ENCODE measurements around the gene SH3TC1.

SH3TC1 gene

DNA sequence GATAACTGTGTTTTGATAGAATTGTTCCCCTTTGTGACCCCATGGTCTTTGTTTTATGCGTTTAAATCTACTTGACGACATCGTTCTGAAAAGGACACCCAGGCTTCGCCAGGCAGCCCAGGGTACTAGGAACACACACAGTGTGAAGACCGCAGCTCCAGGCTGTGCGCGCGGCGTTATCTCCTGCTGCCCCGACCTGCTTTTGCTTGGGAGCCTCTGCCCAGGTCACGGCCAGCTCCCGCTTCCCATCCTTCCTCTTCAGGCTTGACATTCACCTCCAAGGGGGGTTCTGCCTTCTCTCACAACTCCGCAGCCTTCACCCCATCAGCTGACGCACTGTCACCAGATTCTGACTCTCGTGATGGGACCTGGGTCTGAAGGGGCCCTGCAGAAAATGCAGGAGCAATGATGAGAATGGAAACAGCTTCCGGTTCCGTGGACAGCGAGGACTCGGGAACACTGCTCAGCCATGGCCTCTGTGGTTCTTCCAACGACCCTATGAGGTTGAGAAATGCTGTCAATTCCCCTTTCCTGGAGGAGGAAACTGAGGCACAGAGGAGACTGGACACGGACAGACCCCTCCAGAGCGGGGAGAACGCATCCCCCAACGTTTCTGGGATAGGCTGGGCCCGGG is 69.9 kb downstream of the SH3TC1 start:
- DNase-seq: no peak
- Mint-ChIP-seq H3K27ac (no peak overlapping the region), H3K4me1 (peaks cover 50% of the 10 kb centered on the region), H3K36me3 (ENCODE audit: low read depth) (no peaks in the 10 kb centered on the region), H3K4me3 (peak overlapping the region; percentile 62), H3K9me3 (no peaks in the 10 kb centered on the region), H3K27me3 (ENCODE audit: low read depth, poor library complexity) (peaks cover 25% of the 10 kb centered on the region)
- TF ChIP-seq, protein P1, sequence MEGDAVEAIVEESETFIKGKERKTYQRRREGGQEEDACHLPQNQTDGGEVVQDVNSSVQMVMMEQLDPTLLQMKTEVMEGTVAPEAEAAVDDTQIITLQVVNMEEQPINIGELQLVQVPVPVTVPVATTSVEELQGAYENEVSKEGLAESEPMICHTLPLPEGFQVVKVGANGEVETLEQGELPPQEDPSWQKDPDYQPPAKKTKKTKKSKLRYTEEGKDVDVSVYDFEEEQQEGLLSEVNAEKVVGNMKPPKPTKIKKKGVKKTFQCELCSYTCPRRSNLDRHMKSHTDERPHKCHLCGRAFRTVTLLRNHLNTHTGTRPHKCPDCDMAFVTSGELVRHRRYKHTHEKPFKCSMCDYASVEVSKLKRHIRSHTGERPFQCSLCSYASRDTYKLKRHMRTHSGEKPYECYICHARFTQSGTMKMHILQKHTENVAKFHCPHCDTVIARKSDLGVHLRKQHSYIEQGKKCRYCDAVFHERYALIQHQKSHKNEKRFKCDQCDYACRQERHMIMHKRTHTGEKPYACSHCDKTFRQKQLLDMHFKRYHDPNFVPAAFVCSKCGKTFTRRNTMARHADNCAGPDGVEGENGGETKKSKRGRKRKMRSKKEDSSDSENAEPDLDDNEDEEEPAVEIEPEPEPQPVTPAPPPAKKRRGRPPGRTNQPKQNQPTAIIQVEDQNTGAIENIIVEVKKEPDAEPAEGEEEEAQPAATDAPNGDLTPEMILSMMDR (IDR thresholded peaks at IDR 0.05): no peak

DNA sequence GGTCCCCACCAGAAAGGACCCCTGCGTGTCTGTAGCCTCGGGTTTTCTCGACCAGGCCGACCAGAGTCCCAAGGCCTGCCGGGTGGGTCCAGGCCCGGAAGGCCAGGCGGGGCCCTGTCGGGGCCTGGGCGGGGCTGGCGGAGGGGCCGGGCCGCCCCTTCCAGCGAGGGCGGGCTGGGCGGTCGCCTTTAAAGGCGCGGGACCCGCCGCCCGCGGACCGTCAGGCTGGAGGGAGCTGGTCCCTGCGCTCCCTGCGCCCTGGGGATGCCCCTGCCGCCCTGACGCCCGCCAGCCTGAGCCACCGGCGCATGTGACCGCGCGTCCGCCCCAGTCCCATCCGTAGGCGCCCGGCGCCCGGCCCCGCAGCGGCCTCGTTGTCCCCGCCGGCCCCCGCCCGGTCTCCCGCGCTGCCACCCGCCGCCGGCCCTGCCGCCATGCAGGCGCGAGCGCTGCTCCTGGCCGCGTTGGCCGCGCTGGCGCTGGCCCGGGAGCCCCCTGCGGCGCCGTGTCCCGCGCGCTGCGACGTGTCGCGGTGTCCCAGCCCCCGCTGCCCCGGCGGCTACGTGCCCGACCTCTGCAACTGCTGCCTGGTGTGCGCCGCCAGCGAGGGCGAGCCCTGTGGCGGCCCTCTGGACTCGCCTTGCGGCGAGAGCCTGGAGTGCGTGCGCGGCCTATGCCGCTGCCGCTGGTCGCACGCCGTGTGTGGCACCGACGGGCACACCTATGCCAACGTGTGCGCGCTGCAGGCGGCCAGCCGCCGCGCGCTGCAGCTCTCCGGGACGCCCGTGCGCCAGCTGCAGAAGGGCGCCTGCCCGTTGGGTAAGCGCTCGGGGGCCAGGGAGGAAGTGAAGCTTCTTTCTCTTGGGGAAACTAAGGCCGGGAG is 70.7 kb downstream of the SH3TC1 start, which contains the start of gene HTRA3:
HTRA3 (plus strand) TSS at position 220 of the 883 bp plus-strand sequence; CDS start at position 435, 215 bp downstream.
- TF ChIP-seq, protein P1 (IDR thresholded peaks at IDR 0.05): no peak
- no peak within 1 kb of the TSS for H3K27ac Mint-ChIP-seq
- DNase-seq: peak; percentile 69

DNA sequence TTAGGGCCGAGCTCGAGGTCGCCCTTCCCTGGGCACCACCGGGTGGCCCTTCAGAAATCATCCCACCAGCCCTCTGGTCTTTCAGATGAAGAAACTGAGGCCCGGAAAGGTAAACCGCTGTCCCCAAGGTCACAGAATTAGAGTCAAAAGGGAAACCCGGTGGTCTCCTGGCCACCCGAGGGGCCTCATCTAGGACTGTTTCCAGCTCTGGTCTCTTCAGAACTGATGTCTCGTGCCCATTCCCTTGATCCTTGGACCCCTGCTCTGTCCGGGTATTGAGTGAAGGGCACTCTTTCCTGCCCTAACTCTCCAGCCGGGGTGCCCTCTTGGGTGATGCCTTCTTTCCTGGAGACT is 71.3 kb downstream of the SH3TC1 start:
- peak overlapping the region; percentile 34 for H3K4me3 Mint-ChIP-seq
- TF ChIP-seq, protein P1 (IDR thresholded peaks at IDR 0.05): no peak
- H3K27me3 Mint-ChIP-seq (ENCODE audit: low read depth, poor library complexity): peaks cover 25% of the 10 kb centered on the region
- H3K27ac Mint-ChIP-seq: no peak overlapping the region
- no peaks in the 10 kb centered on the region for H3K9me3 Mint-ChIP-seq
- H3K4me1 Mint-ChIP-seq: peaks cover 51% of the 10 kb centered on the region
- no peak for DNase-seq
- no peaks in the 10 kb centered on the region for H3K36me3 Mint-ChIP-seq (ENCODE audit: low read depth)

More for the DNA sequence above, 70.7 kb downstream of the SH3TC1 start, which contains the start of gene HTRA3:
- Mint-ChIP-seq H3K4me1 (peaks cover 50% of the 10 kb centered on the region), H3K27me3 (ENCODE audit: low read depth, poor library complexity) (peaks cover 25% of the 10 kb centered on the region), H3K4me3 (peak within 1 kb of the TSS; percentile 62), H3K36me3 (ENCODE audit: low read depth) (no peaks in the 10 kb centered on the region), H3K9me3 (no peaks in the 10 kb centered on the region)

DNA sequence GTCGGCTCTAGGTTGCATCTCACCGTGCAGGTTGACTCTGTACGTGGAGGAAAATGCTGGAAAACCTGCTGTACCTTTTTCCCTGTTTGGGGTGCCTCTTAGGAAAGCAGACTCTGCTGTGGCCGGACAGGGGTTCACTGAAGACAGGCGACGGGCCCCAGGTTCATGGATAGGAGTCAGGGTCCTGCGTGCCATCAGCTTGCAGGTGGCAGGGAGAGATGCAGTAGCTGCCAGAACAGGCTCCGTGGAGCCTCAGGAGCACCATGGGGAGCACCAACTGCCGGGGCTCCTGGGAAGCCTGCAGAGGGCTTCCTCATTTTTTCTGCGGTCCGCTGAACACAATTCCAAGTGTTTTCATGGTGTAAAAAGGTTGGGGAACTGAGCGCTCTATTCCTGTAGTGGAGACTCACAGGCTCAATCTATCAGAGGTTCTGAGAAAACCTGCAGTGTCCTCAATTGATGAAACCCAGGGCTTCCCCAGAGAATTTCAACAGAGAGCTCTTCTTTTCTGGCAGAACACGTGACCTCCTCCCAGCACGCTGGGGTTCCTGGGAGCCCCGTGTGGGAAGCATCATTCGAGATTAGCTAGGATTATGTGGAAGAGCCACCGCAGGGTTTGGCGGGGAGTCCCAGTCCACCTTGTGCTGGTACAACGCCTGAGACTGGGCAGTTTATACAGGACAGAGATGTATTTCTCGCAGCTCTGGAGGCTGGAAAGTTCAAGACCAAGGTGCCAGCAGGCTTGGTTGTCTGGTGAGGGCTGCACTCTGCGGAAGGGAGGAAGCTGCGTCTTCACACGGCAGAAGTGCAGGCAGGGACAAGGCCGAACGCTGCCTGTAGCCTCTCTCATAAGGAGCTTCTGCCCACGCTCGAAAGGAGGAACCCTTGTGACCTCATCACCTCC is 72.1 kb downstream of the SH3TC1 start:
- DNase-seq: no peak
- Mint-ChIP-seq H3K27me3 (ENCODE audit: low read depth, poor library complexity) (peaks cover 25% of the 10 kb centered on the region), H3K4me3 (no peak overlapping the region), H3K27ac (no peak overlapping the region), H3K36me3 (ENCODE audit: low read depth) (no peaks in the 10 kb centered on the region), H3K4me1 (peaks cover 53% of the 10 kb centered on the region), H3K9me3 (no peaks in the 10 kb centered on the region)
- TF ChIP-seq, protein P1 (IDR thresholded peaks at IDR 0.05): no peak

DNA sequence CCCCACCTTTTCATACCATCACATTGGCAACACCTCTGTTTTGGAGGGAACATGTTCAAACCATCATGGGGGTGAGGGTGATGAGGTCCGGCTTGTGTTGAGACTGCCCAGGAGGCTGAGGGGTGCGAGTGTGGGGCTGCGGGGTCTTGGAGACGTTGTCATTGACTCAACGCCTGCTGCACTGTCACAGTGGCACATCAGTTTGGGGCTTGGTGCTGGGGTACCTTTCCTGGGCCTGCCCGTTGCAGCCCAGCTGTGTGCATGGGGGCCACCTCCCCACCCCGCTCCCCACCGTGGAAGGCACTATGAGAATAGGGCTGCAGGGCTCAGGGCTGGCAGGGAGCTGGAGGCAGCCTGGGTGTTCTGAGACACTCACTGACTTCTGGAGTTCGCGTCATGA is 72.7 kb downstream of the SH3TC1 start:
- Mint-ChIP-seq H3K4me3 (no peak overlapping the region), H3K27me3 (ENCODE audit: low read depth, poor library complexity) (peaks cover 25% of the 10 kb centered on the region), H3K4me1 (peaks cover 52% of the 10 kb centered on the region), H3K9me3 (no peaks in the 10 kb centered on the region), H3K27ac (no peak overlapping the region), H3K36me3 (ENCODE audit: low read depth) (no peaks in the 10 kb centered on the region)
- no peak for DNase-seq
- TF ChIP-seq, protein P1 (IDR thresholded peaks at IDR 0.05): no peak

Measured in nephron progenitor cell (in vitro differentiated cells).